OCI-LY3 (cell line): ENCODE data around the gene LUC7L3.

Experiments used
- EZH2phosphoT487 ChIP-seq: fragments of 200-600 bp; shearing (Covaris generic); IDR thresholded peaks from 2 replicates; pipeline ENCODE4 v1.6.1; 2018; ENCODE audit warnings: antibody characterized with exemption, mixed run types, low read depth
- TF ChIP-seq, protein P1 (sequence below): fragments of 200-600, 300-600 bp; sonication (generic); IDR thresholded peaks from 2 replicates; pipeline ENCODE4 v1.5.1; 2014; ENCODE audit warnings: antibody characterized with exemption, low read length, low read depth

- TF ChIP-seq, protein P1, sequence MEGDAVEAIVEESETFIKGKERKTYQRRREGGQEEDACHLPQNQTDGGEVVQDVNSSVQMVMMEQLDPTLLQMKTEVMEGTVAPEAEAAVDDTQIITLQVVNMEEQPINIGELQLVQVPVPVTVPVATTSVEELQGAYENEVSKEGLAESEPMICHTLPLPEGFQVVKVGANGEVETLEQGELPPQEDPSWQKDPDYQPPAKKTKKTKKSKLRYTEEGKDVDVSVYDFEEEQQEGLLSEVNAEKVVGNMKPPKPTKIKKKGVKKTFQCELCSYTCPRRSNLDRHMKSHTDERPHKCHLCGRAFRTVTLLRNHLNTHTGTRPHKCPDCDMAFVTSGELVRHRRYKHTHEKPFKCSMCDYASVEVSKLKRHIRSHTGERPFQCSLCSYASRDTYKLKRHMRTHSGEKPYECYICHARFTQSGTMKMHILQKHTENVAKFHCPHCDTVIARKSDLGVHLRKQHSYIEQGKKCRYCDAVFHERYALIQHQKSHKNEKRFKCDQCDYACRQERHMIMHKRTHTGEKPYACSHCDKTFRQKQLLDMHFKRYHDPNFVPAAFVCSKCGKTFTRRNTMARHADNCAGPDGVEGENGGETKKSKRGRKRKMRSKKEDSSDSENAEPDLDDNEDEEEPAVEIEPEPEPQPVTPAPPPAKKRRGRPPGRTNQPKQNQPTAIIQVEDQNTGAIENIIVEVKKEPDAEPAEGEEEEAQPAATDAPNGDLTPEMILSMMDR, result no peak
- TF ChIP-seq EZH2phosphoT487, result no peak
Measured at GRCh38 chr17:50792132-50792531, 72.7 kb downstream of the LUC7L3 start.
